MM.1S (cell line): ENCODE measurements around the gene CKMT2.

Source experiments
- CTCF ChIP-seq: fragments of 300-600 bp; sonication (generic); IDR thresholded peaks from 2 replicates; pipeline ENCODE4 v1.5.1; 2016; ENCODE audit warnings: antibody characterized with exemption, low read length, mixed read lengths
- EZH2 ChIP-seq: fragments of 300-600 bp; sonication (generic); optimal IDR thresholded peaks from 2 replicates; pipeline ENCODE3; 2017; ENCODE audit warnings: low read depth, mild to moderate bottlenecking, antibody characterized with exemption, low read length, mixed read lengths
- EZH2phosphoT487 ChIP-seq: fragments of 300-600 bp; sonication (generic); IDR thresholded peaks from 2 replicates; pipeline ENCODE4 v1.6.1; 2018; ENCODE audit warnings: antibody characterized with exemption, low read length

GRCh38 chr5:81313686-81314085, 80.6 kb downstream of the CKMT2 start:
- no peak for TF ChIP-seq CTCF
- TF ChIP-seq EZH2phosphoT487, result no peak
- TF ChIP-seq EZH2, result no peak
